Kasumi-1 (cell line): ENCODE measurements around the gene FABP2.
"Not testable (repeated sequence)": the region's sequence is repeated elsewhere in the genome, so short reads cannot be mapped to it uniquely, and the experiment has no call there.

Experiments used
- DNase-seq, 2 experiments: peaks; one replicate each; lab custom pipeline; 2025; lab: John Stamatoyannopoulos, UW

FABP2 gene

DNA sequence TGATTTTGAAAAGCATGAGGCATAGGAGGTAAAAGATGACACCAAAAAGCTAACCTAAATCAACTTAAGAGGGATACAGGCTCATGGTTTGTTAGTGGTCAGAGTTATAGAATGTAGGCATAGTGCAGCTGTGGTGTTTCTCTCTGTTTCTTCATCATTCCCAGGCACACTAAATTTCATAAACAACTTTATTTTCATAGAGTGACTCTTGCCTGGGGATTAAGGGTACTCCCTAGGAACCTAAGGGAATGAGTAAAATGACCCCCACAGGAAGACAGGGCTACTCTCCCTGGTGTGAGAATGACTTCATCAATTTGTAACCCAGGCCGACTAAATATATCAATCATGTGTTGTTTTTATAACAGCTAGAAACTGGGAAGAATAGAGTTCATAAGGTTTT, 11.1 kb downstream of the FABP2 start:
- DNase-seq, result no peak

DNA sequence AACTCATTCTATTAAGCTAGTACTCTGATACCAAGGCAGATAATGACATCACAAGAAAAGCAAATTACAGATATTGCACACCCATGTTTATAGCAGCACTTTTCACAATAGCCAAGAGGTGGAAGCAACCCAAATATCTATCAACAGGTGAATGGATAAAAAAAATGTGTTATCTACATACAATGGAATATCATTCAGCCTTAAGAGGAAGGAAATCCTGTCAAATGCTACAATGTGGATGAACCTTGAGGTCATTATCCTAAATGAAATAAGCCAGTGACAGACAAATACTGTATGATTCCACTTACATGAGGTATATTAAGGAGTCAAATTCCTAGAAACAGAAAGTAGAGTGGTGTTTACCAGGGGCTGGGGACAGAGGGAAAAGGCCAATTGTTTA, 14.3 kb downstream of the FABP2 start:
- no peak for DNase-seq

DNA sequence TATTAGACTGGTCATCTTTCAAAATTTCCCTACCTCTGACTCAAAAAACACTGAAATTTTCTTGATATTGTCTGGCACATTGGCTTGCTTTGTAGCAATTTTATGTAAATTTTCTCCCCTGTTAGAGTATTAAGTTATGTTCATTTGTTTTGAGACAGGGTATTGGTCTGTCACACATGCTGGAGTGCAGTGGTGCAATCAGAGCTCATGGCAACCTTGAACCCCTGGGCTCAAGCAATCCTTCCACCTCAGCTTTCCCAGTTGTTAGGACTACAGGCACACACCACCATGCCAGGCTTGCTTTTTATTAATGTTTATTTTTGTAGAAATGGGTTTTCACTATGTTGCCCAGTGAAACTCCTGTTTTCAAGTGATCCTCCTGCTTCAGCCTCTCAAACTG, 17.5 kb downstream of the FABP2 start:
- DNase-seq, result no peak

DNA sequence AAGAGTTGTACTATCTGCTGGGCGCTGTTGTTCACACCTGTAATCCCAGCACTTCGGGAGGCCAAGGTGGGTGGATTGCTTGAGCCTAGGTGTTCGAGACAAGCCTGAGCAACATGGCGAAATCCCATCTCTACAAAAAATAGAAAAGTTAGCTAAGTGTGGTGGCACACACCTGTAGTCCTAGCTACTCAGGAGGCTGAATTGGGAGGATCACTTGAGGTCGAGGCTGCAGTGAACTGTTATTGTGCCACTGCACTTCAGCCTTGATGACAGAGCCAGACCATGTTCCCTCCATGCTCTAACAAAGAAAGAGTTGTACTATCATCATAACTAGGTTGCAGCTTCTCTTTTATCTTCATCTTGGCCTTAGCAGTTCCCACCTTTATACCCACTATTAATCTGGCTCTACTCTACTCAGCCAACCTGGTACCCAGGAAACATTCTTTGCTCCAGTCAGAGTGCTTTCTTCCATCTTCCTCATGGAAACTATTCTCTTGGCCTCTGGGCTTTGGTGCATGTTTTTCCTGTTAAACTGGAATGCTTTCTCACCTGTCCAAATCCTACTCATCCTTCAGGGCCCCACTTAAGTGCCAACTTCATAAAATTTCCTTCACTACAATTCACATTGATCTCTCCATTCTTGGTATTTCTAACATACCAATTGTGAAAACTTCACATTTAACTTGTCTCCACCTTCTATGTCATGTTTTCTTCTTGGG, 18.2 kb downstream of the FABP2 start:
- DNase-seq, result no peak

DNA sequence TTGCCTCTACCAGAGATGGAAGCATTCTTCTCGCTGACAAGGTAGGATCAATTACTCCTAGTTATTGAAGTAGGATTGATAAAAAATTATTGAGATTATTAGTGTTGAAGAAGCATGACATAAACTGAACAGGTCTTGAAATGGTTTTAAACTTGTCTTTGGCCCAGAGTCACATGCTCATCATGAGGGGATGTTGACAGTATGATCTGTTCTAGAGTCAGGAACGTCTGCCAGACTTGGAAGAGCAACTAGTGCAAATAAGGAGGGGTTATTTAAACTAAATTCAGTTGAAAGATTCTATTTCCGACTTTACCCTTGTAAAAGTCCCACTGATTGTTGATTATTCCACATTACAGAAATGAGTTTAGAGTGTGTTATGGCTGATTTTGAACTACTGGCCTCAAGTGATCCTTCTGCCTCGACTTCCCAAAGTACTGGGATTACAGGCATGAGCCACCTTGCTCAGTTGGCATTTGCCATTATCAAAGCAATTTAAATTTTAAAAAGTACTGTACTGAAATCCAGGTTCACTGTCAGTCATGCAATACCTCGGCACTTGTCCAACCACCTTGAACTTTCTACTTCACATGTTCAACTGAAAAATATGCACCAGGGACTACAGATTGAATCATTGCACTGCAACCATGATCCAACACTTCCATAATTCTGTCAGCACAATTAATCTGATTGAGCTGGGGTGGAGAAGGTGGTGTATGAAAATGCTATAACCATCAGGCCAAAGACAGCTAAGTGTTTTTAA, 19.7 kb downstream of the FABP2 start:
- DNase-seq, result no peak

DNA sequence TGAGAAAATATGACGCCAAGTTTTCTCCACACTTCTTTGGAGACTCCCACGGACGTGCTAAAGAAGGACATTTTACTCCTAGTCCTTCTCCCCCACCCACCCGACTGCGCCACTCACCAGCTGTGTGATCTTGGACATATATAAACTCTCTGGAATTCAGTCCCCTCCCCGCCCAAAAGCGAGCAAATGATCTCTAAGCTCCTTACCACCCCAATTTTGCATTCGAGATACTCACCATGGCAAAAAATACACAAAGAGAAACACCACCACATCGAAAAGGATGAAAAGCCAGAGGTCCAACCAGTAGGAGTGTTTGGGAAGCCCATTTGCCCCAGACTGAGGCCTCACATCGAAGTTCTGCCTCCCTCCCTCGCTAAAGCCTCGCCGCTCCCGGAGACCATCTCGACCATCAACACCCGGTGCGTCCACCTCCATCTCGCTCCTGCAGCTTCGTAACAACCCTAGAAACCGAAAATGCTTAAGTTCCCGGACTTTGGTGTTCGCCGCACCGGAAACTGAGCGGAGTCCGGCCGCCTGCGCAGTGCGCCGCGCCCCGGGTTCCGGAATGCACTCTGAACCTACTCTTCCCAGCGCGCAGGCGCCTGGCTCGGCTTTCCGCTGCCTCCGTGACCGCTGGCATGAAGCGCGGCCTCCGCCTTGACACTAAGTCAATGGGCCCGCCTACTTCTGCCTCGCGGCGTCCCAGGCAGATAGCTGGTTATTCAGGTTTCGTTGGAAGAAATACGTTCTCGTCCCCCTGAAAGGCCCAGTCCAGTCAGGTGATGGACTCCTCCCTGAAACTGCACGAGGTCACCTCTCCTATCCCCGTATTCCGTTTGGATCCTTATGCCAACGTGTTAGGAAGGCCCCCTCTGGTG, 21.6 kb downstream of the FABP2 start:
- no peak for DNase-seq

DNA sequence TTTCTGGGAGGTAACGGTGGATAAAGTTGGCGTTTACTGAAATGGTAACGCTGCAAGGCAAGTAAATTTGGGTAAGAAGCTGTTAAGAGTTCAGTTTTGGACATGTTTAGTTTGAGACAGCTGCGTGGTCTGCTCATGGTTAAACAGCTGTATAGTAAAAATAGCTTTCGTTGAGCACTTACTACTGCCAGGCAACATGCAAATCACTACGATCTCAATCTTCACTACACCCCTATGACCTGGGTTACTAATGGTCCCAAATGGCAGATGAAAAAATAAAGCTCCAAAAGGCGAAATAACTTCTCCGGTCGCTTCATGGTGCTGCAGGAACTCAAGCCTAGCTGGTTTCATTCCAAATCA, 22.2 kb downstream of the FABP2 start:
- DNase-seq, result no peak

DNA sequence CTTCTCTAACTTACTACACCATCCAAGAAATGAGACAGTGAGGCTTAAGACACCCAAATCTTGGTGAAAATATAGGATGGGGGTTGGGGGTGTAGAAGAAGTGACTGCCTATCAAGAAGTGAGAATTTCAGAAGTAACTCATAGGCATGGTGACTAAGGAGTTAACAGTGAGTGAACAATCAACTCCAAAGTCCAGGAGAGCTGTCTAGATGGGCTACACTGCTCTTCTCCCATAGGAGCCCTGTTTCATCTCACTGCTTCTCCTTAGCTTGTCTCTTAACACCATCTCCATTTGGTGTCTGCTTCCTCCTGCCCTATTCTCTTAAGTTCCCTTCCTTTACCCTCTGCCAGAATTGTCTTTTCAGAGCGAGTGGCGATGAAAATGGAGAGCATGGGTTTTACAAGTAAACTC, 22.7 kb downstream of the FABP2 start:
- DNase-seq, result no peak

DNA sequence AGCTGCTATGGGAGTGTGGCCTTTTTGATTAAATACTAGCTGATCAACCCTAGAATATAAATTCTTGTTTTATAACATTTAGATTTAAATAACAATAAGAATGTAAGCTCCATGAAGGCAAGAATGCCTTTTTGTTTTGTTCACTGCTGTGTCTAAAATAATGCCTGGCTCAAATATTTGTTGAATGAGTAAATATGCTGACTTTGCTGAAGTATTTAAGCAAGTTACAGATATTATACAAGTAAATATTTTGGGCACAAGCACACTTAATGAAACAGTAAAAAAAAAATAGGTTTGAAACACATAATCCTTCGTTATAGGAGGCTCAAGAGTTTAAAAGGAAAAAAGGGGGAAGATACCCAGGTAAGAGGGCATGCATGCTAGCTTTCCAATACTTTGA, 24.1 kb downstream of the FABP2 start:
- no peak for DNase-seq

DNA sequence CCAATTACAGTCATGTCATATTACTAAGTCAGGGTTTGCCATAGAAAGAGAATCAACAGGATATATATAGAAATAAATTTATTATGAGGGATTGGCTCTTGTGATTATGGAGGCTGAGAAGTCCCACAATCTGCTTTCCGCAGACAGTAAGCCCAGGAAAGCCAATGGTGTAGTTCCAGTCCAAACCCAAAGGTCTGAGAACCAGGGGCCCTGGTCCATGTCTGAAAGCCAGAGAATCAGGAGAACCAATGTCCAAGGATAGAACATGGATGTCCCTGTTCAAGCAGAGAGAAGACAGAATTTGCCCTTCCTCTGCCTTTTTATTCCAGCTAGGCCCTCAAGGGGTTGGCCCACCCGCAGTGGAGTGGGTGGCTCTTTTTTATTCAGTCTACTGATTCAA, 25.6 kb downstream of the FABP2 start:
- no peak for DNase-seq

DNA sequence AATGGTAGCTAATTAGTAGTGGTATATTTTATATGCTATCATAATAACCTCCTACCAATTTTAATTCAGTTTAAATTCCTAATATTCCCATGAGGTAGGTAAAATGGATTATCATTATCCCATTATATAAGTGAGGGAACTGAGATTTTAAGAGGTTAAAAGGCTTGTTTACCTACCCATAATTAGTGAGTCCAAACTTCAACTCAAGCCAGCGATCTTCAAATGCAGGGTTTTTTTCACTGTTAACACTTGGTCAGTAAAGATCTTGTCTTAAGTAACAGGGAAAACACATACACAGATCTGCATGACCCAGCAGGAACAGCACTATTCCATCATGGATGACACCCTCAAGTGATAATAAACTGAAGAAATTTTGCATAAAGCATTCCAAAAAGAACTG, 31.3 kb downstream of the FABP2 start:
- DNase-seq, result no peak

DNA sequence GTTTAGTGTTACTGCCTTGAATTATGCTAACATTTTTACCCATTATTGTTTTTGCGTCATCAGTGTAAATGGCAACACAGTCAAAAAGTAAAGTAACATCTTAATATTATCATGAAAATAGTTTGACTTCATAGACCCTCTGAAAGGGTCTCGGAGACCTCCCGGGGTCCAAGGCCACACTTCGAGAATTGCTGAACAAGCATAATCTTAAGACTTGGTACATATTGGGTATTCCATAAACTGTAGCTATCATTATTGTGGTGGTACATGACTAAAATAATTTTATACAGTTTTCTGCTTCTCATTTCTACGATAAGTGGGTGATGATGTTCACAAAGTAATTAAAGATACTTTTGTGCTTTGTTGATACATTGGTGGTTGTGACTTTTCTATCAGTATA, 32.6 kb downstream of the FABP2 start:
- no peak for DNase-seq

DNA sequence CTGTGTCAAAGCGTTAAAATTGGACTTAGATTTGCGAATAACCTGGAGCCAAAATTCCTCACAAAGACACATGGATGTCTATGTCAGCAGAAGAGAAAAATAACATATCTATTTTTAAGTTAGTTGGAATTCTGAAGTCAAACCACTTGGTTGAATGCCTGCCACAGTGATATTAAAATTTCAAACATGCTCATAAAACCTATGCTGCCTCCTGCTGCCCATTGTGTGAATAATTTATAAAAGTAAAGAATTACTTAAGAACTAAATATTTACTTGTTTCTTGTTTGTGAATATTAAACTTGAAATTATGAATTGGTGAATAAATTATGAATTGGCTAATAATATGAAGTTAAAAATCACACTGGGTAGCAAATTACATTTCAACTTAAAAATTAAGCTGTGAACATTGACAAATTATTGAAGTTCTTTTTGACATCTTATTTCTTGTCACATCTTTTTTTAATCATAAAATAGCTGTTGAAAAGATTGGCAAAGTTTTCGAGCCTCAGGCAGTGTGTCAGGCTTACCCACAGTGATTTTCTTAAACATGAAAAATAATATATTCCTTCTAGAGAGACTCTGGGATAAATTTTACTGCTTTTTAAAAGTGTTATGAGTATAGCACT, 35.4 kb downstream of the FABP2 start:
- DNase-seq, result no peak

DNA sequence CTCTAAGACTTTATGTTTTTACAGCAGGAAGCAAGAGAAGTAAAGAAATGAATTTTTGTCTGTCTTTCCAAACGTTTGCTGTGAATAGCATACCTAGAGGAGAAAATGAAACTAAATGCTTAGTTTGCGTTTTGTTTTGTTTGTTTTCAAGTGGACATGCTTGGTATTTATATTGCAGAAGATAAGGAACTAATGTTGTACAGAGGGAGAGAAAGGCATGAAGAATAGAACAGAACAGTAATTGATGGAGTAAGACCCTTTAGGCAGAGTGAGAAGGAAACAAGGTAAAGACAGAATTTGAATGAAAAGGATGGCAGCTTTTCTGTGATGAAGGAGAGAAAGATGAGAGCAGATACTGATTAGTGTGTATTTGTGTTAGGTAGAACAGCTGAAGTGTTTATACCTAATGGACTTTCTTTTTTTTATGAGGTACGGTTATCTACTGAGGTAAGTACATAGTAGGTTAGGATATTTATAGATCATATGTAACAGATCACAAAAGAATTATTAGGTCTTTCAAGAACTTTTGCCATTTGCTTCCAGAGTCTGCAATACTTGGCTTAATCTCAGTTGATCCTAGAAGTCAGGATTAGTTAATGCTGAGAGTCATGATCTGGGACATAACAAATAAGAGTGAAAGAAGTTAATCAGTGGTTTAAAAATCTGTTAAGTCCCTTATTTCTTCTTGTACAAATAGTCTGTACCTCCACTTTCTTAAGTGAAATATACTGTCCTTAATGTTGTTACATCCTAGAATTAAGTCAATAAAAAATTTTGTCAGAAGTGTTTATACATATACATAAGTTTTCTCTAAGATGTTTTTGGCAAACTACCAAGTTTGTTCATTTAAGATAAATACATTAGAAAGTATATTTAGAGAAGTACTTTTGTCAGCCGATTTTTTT, 36.8 kb downstream of the FABP2 start:
- DNase-seq, result no peak

DNA sequence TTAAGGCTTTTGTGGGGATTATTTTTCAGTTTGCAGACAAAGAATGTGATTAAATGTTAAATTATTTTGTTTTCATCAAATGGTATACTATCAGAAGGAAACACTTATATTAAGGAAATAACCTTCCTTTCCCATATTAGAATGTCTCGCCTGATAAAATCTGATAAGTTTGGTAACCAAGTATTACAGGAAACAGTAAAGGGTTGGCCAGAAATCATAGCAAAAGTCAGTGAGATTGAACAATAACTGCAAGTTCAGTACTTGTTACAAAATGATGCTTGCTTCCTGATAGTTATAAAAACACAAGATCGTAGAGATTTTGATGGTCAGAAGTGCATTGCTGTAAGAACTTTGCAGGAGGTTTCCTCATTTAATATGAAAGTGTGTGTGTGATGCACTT, 40.5 kb downstream of the FABP2 start:
- no peak for DNase-seq

DNA sequence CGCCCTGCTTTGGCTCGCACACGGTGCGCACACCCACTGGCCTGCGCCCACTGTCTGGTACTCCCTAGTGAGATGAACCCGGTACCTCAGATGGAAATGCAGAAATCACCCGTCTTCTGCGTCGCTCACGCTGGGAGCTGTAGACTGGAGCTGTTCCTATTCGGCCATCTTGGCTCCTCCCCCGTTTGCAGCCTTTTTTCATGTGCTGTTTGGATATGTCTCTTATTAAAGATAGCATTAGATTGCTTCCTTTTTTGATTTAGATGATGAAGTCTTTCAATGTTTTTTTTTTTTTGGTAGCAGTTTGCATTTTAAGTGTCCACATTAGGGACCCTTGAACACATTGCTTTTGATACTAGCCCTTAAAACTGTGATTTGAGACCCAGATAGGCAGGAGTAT, 42.0 kb downstream of the FABP2 start:
- not testable (repeated sequence) for DNase-seq

DNA sequence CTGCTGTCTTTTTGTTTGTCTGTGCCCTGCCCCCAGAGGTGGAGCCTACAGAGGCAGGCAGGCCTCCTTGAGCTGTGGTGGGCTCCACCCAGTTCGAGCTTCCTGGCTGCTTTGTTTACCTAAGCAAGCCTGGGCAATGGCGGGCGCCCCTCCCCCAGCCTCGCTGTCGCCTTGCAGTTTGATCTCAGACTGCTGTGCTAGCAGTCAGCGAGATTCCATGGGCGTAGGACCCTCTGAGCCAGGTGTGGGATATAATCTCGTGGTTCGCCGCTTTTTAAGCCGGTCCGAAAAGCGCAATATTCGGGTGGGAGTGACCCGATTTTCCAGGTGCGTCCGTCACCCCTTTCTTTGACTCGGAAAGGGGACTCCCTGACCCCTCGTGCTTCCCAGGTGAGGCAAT, 42.4 kb downstream of the FABP2 start:
- not testable (repeated sequence) for DNase-seq

DNA sequence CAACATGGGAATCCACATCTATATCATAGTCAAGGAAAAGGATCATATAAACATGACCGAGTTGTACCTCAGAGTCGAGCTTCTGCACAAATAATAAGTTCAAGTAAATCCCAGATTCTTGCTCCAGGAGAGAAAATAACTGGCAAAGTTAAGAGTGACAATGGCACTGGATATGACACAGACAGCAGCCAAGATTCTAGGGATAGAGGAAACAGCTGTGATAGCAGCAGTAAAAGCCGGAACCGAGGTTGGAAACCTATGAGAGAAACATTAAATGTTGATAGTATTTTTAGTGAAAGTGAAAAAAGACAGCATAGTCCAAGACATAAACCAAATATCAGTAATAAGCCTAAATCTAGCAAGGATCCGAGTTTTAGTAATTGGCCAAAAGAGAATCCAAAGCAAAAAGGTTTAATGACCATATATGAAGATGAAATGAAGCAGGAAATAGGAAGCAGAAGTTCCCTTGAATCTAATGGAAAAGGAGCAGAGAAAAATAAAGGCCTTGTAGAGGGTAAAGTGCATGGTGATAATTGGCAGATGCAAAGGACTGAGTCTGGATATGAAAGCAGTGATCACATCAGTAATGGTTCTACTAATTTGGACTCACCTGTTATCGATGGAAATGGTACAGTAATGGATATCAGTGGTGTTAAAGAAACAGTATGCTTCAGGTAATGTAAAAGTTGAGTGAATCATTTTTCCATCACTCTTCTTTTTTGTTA, 50.4 kb downstream of the FABP2 start:
- no peak for DNase-seq

DNA sequence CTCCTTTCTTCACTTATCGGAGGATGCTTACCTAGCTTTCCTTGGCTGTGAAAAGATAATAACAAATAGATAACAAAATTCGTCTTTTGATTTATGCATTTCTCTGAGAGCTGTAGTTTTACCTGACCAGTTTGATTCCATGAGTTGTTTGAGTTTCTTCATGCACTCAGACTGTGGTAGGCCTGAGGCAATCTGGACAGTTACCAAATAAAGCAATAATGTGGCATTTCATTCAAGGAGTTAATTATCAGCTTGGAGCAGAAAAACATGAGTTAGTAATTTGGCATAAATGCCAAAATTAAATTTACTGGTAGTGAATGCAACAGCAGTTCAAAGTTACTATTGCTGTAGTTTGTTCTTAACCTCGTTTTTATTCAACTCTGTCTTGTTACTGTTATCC, 53.5 kb downstream of the FABP2 start:
- DNase-seq, result no peak
